Stimulated activated CD4-positive, alpha-beta T cell treated with anti-CD3 and anti-CD28 coated beads, Interleukin-15, amount 100 ng/mL, for 48 hours (primary cell): ENCODE results near the gene MREG.
A peak's percentile ranks its signal among the peaks of the same experiment; 100 is the strongest.
"Not testable (repeated sequence)": the region's sequence is repeated elsewhere in the genome, so short reads cannot be mapped to it uniquely, and the experiment has no call there.

ENCODE experiments used
- DNase-seq, 2 donors: peaks; one replicate each; pipeline ENCODE4 v3.0.0-alpha.2; 2020; ENCODE audit warnings: low read depth in 2 of 2

The MREG gene

DNA sequence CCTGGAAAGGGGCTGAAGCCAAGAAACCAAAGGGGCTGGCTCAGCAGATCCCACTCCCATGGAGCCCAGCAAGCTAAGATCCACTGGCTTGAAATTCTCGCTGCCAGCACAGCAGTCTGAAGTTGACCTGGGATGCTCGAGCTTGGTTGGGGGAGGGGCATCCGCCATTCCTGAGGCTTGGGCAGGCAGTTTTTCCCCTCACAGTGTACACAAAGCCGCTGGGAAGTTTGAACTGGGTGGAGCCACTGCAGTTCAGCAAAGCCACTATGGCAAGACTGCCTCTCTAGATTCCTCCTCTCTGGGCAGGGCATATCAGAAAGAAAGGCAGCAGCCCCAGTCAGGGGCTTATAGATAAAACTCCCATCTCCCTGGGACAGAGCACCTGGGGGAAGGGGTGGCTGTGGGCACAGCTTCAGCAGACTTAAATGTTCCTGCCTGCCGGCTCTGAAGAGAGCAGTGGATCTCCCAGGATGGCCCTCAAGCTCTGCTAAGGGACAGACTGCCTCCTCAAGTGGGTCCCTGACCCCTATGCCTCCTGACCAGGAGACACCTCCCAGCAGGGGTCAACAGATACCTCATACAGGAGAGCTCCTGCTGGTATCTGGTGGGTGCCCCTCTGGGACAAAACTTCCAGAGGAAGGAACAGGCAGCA, 24.7 kb downstream of the MREG start:
- DNase-seq: not testable (repeated sequence)

DNA sequence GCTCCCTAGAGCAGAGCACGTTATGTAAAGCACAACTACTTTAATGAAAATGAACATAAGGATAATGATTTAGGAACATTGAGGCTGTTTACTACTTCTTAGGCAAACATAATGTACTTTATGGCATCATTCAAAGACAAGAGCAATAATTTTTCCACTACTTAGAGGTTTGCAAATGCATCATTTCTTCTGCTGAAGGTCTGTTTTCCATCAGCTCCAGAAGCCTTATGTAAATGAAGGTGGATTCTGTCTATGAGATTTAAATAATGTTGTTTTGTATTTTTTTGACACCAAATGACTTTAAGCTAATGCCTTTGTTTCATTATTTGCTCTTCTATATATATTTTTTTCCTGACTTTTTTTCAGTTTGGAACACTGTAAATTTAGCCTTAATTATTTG, 28.1 kb downstream of the MREG start:
- no peak for DNase-seq

DNA sequence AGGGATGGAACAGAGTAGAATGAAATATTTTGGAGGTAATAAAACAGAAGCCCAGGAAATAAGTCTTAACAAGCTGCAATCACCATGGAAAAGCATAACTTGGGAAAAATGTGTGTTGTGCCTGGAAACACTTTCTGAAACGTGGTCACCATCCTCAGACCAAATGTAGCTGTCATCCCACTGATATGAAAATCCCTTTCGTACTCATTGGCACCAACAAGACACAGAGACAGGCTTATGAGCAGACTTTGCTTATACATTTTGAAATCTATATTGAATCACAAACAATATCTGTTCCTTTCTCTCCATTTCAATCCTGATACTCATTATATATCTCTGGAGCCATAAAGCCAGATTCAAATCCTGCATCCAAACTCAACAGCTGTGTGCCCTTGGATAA, 28.7 kb downstream of the MREG start:
- no peak for DNase-seq

- DNase-seq: no peak
Observed at GRCh38 chr2:215983581-215984351, 29.6 kb downstream of the MREG start.

- no peak for DNase-seq
Observed at GRCh38 chr2:215982465-215982875, 30.9 kb downstream of the MREG start.

- DNase-seq: no peak
Observed at GRCh38 chr2:215981115-215981514, 32.2 kb downstream of the MREG start.

DNA sequence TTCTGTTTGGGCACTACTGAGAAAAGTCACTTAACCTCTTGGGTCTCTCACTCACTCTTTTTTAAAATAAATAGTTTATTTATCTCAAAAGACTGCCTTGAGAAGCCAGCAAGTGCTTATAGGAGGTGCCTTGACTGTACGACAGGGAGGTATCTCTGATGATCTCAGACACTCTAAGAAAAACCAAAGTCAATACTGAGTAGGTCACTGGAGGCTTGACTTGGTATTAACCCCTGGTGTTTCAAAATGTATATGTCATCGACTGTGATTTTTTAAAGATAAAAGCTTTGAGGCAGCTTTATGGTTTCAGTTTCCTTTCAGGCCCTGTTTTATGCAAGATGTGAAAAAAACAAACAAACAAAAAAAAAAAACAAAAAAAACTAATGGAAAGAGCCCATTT, 33.7 kb downstream of the MREG start:
- no peak for DNase-seq

GRCh38 chr2:215974700-215975429, 38.5 kb downstream of the MREG start:
- no peak for DNase-seq

DNA sequence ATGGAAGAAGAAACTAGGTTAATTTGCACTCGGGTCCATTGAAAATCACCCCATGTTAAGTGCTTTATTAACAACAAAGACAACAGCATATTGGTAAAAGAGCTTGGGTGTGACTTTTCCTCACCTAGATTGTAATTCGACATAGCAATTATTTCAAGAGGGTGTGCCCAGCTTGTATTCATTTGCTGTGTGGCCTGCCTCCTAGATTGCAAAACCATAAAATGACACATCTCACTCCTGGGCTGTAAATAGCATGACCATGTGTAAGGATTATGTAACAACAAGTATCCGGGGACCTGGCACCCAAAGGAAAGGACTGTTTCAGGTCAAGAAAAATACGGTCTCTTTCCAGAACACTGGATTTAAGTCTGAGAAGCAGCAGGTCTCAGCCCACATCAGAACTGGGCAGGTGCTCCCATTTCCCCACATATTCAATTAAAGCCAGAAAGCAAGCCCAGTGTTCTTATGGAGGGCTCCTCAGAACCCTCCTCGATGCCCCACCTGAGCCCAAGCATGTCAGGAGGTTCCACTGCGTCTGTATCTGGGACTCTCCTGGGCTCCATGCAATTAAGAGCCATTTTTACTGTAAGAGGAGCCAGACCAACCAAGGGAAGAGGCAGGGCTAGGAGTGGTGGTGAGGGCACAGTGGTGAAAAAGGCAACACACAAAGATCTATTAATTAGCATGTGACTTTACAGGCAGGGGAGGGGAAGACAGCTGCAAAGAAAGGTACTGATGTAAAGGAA, 39.2 kb downstream of the MREG start:
- no peak for DNase-seq

GRCh38 chr2:215973145-215973792, 40.1 kb downstream of the MREG start:
- DNase-seq: no peak

DNA sequence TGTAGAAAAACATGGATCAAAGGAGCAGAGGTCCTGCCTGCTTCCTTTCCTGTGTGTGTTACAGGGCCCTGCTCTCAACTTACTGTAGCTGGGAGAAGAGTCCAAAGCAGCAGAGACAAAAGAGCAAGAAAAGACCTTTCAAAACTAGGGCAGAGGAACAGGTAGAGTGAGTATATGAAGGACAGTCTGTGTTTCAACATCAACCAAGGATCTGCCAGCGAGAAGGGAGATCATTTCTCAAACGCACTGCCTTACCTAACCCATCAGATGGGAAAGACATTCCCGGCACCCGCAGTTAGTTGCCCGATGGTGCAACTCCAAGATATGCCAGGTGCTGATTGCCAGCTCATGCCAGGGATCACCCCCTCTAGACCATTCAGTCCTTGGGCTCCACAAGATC, 41.7 kb downstream of the MREG start:
- no peak for DNase-seq

DNA sequence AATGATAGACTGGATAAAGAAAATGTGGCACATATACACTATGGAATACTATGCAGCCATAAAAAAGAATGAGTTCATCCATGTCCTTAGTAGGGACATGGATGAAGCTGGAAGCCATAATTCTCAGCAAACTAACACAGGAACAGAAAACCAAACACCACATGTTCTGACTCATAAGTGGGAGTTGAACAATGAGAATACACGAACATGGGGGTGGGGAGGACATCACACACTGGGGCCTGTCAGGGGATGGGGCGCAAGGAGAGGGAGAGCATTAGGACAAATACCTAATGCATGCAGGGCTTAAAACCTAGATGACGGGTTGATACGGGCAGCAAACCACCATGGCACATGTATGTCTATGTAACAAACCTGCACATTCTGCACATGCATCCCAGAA, 42.5 kb downstream of the MREG start:
- not testable (repeated sequence) for DNase-seq

- DNase-seq: peak in 1 of 2 donors; percentile 58
Observed at GRCh38 chr2:215970425-215970824, 42.9 kb downstream of the MREG start.

DNA sequence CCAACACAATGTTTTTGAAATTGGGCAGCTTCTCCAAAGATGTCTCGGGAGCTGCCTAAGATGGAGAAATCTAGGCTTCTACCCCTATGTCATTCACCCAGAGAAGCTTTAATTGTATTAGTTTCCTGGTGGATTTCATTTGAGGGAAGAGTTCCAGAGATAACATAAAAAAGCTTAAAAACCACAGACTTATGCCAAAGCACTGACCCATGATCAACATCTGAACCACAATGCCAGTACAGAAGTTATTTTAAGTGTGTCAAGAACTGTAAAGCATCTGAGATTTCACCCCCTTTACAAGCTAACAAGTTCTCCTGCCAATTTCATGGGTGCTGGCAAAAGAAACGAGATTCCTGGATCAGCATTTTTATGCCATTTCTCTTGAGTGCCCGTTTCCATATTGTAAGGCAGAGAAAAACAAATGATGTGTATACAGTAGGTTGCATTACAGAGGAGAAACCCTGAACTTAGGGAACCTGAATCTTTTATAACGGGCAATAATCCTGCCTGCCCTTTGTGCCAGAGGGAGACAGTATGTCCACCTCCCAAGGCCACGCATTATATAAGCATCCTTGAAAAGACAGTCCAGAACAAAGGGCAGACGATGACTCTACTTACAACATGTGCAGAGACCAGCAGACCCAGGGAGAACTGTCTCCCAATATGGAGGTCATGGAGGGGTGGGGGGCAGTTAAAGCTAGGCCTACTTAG, 44.1 kb downstream of the MREG start:
- DNase-seq: no peak

GRCh38 chr2:215968499-215968898, 44.9 kb downstream of the MREG start:
- DNase-seq: no peak

DNA sequence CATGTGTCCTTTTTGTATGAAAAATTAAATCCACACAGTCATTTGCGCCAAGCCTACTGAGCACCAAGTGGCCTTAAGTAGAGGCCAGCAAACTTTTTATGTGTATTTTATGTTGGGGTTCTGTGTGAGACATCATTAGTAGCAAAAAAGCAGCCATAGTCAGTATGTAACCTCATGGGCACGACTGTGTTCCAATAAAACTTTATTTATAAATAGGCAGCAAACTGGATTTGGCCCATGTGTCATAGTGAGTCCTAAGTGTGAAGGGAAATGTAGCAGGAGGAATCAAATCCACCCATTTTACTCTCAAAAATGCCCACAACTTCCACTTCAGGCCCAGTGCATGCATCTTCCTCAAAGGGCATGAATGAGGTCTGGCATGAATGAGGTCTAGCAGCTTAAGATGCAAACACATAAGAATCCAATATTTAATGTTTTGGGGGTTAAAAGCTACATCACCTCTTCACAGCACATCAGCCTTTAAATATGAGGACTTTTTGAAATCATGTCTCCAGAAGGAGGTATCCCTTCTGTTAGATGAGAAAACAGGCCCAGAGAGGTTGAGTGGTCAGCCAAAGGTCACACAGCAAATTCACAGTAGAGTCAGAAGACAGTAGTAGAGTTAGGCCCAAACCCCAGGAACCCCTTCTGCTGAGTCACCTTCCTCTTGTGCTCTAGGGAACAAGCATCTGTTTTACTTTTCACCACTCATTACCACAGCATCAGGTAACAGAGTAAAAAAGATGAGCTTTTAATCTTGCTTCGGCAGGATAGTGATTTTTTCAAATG, 45.6 kb downstream of the MREG start:
- DNase-seq: no peak

GRCh38 chr2:215966951-215967350, 46.4 kb downstream of the MREG start:
- no peak for DNase-seq

DNA sequence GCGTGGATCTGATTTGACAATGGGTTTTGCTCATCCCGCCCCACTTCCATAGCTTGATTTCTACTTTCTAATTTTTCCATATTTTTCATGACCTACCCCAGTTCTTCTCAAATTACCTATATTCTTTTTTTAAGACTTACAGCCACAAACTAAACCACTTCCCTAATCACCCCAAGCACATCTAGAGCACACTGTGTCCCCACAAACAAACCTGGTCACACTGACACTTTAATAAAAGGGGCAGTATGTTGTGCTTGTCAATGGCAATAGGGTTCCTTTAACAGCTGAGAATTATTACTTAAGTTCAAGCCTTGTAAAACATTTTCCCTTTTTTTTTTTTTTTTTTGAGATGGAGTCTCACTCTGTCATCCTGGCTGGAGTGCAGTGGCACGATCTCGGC, 47.1 kb downstream of the MREG start:
- DNase-seq: no peak

DNA sequence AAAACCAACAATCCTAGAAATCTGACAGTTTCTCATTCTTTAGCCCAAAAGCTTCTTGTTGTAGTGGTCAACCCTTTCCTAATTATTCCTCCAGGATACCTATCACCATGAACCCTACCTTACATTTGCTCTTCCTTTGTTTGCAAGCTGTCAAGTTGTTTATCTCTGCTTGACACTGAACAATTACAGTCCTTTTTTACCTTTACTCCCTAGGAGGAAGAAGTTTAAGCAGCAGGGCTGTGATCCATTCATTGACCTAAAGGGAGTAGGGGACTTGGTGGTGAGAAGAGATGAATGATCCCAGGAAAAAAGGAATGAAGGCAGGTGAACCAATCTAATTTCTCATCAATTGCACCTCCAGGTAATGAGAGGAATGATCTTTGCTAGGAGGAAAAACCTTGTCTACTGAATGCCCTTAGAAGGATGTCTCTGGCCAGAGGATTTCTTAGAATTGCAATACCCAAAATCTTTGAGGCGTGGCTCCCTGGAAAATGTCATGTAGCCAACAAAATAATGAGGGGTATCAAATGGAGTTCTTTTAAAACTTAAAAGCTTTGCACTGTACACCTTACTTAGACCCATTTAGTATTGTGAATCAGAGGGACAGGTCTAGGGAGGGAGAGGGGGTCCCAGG, 47.7 kb downstream of the MREG start:
- DNase-seq: no peak

DNA sequence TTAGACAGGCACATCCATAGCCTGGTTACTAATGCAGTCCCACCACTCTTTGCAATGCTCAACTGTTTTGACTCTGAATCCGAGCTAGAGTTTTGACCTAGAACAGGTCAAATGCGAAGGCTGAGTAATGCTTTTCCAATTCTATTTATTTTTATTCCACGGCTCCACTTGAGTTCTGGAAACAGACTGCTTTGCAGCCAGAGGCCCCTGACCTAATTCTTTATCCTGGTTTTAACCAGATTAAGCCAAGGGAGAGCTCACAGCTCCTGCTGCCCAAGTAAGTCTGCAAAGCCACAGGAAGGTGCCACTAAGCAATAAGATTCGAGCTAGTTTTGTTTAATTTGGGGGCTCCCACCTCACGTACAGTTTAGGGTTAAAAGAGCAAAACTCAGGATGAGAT, 51.4 kb downstream of the MREG start:
- no peak for DNase-seq
